SK-N-SH (cell line): ENCODE measurements around the gene ZNF148. TPM values are rescaled to one million over a fixed set of nuclear protein-coding genes. Genes with fewer than 3 reads are reported as not detected.

Source experiments
- CTCF ChIA-PET: fragments of 300-600, 350-600 bp; formaldehyde crosslinking; extraction: SDS; loops from one replicate; lab custom pipeline; 2021; lab: Yijun Ruan, JAX
- POLR2A ChIA-PET: fragments of 350-600 bp; sonication (Branson Sonifier 250); formaldehyde crosslinking; extraction: SDS; loops from one replicate; lab custom pipeline; 2020; ENCODE audit warnings: antibody characterized with exemption, inconsistent platforms; lab: Yijun Ruan, JAX
- DNase-seq: peaks from one replicate; pipeline ENCODE4 v3.0.0; 2012
- H2AFZ ChIP-seq: fragments of 200-600 bp; sonication (generic); 2 replicates; pipeline ENCODE4 v1.8.1; 2016; ENCODE audit warnings: antibody characterized with exemption, mild to moderate bottlenecking, low read depth
- H3F3A ChIP-seq: fragments of 200-600 bp; sonication (generic); replicated peaks from 2 replicates; pipeline ENCODE3; 2016; ENCODE audit warnings: antibody characterized with exemption, mild to moderate bottlenecking; ENCODE audit not compliant: insufficient read depth
- H3K27ac ChIP-seq, 2 experiments: fragments of 200-500 bp in 1 of 2; fragments of 200-600 bp in 1 of 2; sonication (Bioruptor generic) in 1 of 2; sonication (generic), shearing (Covaris generic) in 1 of 2; 2 replicates each; pipeline versions ENCODE4 v1.5.1 to v1.6.1; 2014 to 2016; ENCODE audit warnings: low read depth in 2 of 2, inconsistent platforms in 1 of 2, low read length in 1 of 2, mild to moderate bottlenecking in 1 of 2, mixed read lengths in 1 of 2
- H3K27me3 ChIP-seq: fragments of 200-600 bp; sonication (generic), shearing (Covaris generic); 2 replicates; pipeline ENCODE4 v1.6.1; 2016; ENCODE audit warnings: mixed run types; ENCODE audit not compliant: insufficient read depth
- H3K36me3 ChIP-seq, 2 experiments: fragments of 200-500 bp in 1 of 2; fragments of 200-600 bp in 1 of 2; sonication (Bioruptor generic) in 1 of 2; sonication (generic) in 1 of 2; replicated peaks in 1 of 2; 2 replicates each; pipeline versions ENCODE3 to v1.5.1; 2014 to 2016; ENCODE audit warnings: low read length in 1 of 2, mild to moderate bottlenecking in 1 of 2; ENCODE audit not compliant: insufficient read depth in 2 of 2, control insufficient read depth in 1 of 2
- H3K4me1 ChIP-seq, 2 experiments: fragments of 200-500 bp in 1 of 2; fragments of 200-600 bp in 1 of 2; sonication (Bioruptor generic) in 1 of 2; sonication (generic), shearing (Covaris generic) in 1 of 2; 2 replicates each; pipeline versions ENCODE4 v1.5.1 to v1.6.1; 2014 to 2016; ENCODE audit warnings: low read depth in 1 of 2, low read length in 1 of 2, mixed run types in 1 of 2; ENCODE audit not compliant: insufficient read depth in 2 of 2, control insufficient read depth in 1 of 2
- H3K4me2 ChIP-seq: fragments of 200-600 bp; sonication (generic), shearing (Covaris generic); 2 replicates; pipeline ENCODE4 v1.6.1; 2017; ENCODE audit warnings: mixed run types
- H3K4me3 ChIP-seq, 2 experiments: fragments of 200-500 bp in 1 of 2; fragments of 200-600 bp in 1 of 2; sonication (Bioruptor generic) in 1 of 2; sonication (generic), shearing (Covaris generic) in 1 of 2; 2 replicates each; pipeline versions ENCODE4 v1.5.1 to v1.8.1; 2014 to 2016; ENCODE audit warnings: low read depth in 2 of 2, inconsistent platforms in 1 of 2, low read length in 1 of 2, mild to moderate bottlenecking in 1 of 2, mixed read lengths in 1 of 2, moderate library complexity in 1 of 2
- H3K79me2 ChIP-seq: fragments of 200-600 bp; sonication (generic); 2 replicates; pipeline ENCODE4 v1.8.1; 2017; ENCODE audit warnings: mild to moderate bottlenecking; ENCODE audit not compliant: insufficient read depth
- H3K9ac ChIP-seq: fragments of 200-600 bp; sonication (generic); 2 replicates; pipeline ENCODE4 v1.6.1; 2017; ENCODE audit warnings: mixed run types
- H3K9me2 ChIP-seq: fragments of 200-600 bp; sonication (generic); 2 replicates; pipeline ENCODE4 v1.6.1; 2017; ENCODE audit warnings: mixed run types
- H3K9me3 ChIP-seq: fragments of 200-600 bp; sonication (generic); 2 replicates; pipeline ENCODE4 v1.6.1; 2017; ENCODE audit warnings: mixed run types, mild to moderate bottlenecking, moderate library complexity
- H4K20me1 ChIP-seq: fragments of 200-600 bp; sonication (generic); 2 replicates; pipeline ENCODE4 v1.6.1; 2017; ENCODE audit warnings: mild to moderate bottlenecking, mixed run types; ENCODE audit not compliant: insufficient read depth
- EP300 ChIP-seq, 2 experiments: IDR thresholded peaks; 2 replicates each; pipeline versions ENCODE4 v1.4.0 to v1.6.1; 2012; ENCODE audit warnings: borderline replicate concordance in 1 of 2, low read depth in 1 of 2, low read length in 1 of 2
- FOXJ3 ChIP-seq: sonication (generic); formaldehyde crosslinking; IDR thresholded peaks from 2 replicates; pipeline ENCODE4 v1.5.1; 2020; ENCODE audit warnings: mild to moderate bottlenecking, missing genetic modification reagents
- GABPA ChIP-seq: IDR thresholded peaks from 2 replicates; pipeline ENCODE4 v1.4.0; 2012; ENCODE audit warnings: low read depth, mild to moderate bottlenecking
- MXI1 ChIP-seq: IDR thresholded peaks from 2 replicates; pipeline ENCODE4 v1.6.1; 2012; ENCODE audit warnings: mild to moderate bottlenecking, low read depth, low read length, improper control_type of control experiment
- NFIC ChIP-seq: IDR thresholded peaks from 2 replicates; pipeline ENCODE4 v1.4.0; 2012; ENCODE audit warnings: borderline replicate concordance
- NRF1 ChIP-seq: IDR thresholded peaks from 2 replicates; pipeline ENCODE4 v1.6.1; 2012; ENCODE audit warnings: low read depth, mild to moderate bottlenecking, low read length
- RAD21 ChIP-seq: IDR thresholded peaks from 2 replicates; pipeline ENCODE4 v1.6.1; 2012; ENCODE audit warnings: mild to moderate bottlenecking, low read length
- RCOR1 ChIP-seq: fragments of 150-350 bp; IDR thresholded peaks from 2 replicates; pipeline ENCODE4 v1.6.1; 2017; ENCODE audit warnings: antibody characterized with exemption, low read length
- RFX5 ChIP-seq: IDR thresholded peaks from 2 replicates; pipeline ENCODE4 v1.6.1; 2012; ENCODE audit warnings: mild to moderate bottlenecking, improper control_type of control experiment, low read length
- SMC3 ChIP-seq: IDR thresholded peaks from 2 replicates; pipeline ENCODE4 v1.6.1; 2012; ENCODE audit warnings: low read depth, low read length, improper control_type of control experiment
- TCF12 ChIP-seq: IDR thresholded peaks from 2 replicates; pipeline ENCODE4 v1.4.0; 2012
- TEAD4 ChIP-seq: IDR thresholded peaks from 2 replicates; pipeline ENCODE4 v1.4.0; 2012; ENCODE audit warnings: mild to moderate bottlenecking, borderline replicate concordance; ENCODE audit not compliant: insufficient read depth
- YY1 ChIP-seq: IDR thresholded peaks from 2 replicates; pipeline ENCODE4 v1.4.0; 2012; ENCODE audit warnings: low read depth, mild to moderate bottlenecking
- WGBS: methylation state at CpG from one replicate; pipeline ENCODE4 v1.1.6; 2017; ENCODE audit warnings: low lambda C conversion rate; 5-methylcytosine and 5-hydroxymethylcytosine counted together
- polyA plus RNA-seq, 3 experiments: library from polyadenylated mRNA; depleted of rRNA; stranded (reverse); fragments of >200 nt; gene quantifications; 2 replicates each; pipeline ENCODE4 v1.2.3, GENCODE V29; 2012
- TF ChIP-seq, protein P1 (sequence below): IDR thresholded peaks from 2 replicates; pipeline ENCODE4 v1.6.1; 2012; ENCODE audit warnings: mild to moderate bottlenecking, low read depth, low read length, moderate library complexity
- TF ChIP-seq, protein P2 (sequence below): IDR thresholded peaks from 2 replicates; pipeline ENCODE4 v1.4.0; 2012; ENCODE audit warnings: low read depth
- TF ChIP-seq, protein P3 (sequence below): fragments of 150-350 bp; IDR thresholded peaks from 2 replicates; pipeline ENCODE4 v1.6.1; 2016; ENCODE audit warnings: mild to moderate bottlenecking, low read depth, low read length
- TF ChIP-seq, protein P4 (sequence below): IDR thresholded peaks from 2 replicates; pipeline ENCODE4 v1.4.0; 2012; ENCODE audit warnings: low read depth, borderline replicate concordance
- TF ChIP-seq, protein P5 (sequence below): fragments of 150-350 bp; IDR thresholded peaks from 2 replicates; pipeline ENCODE4 v1.6.1; 2017; ENCODE audit warnings: antibody characterized with exemption, low read length, low read depth, borderline replicate concordance
- TF ChIP-seq, protein P6 (sequence below): IDR thresholded peaks from 2 replicates; pipeline ENCODE4; 2012

Gene ZNF148
- polyA plus RNA-seq, 1 of the 3 experiments (the other 2 are of a cell fraction): 5.1 TPM

DNA sequence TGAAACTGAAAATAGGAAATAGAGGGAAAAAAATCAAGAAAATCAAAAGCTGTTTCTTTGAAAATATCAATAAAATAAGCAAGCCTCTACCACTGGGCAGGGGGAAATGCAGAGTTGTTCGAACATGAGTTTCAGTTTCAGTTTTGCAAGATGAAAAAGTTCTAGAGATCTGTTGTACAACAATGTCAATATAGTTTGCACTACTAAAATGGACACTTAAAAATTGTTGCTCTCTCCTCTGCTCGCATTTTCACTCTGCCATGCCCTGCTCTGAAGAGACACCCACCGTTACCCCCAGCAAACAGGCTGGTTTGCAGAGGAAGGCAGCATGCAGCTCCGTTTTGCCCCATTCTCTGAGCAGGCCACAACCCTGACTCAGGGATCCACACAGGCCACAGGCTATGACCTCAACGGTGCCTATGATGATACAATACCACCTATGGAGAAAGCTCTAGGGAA, 64.5 kb downstream of the ZNF148 start:
- Histone ChIP-seq H3K9me3 (peaks cover 12% of the 10 kb centered on the region), H3K27me3 (no peaks in the 10 kb centered on the region), H3K4me1 (peaks cover 0 to 4% of the 10 kb centered on the region in 2 experiments; a peak in 2 of 4 replicates), H4K20me1 (no peaks in the 10 kb centered on the region), H2AFZ (no peak overlapping the region), H3K36me3 (peaks cover 49 to 77% of the 10 kb centered on the region in 2 experiments), H3K9me2 (no peaks in the 10 kb centered on the region), H3K27ac (no peak overlapping the region), H3K79me2 (peaks cover 80% of the 10 kb centered on the region), H3K4me3 (no peak overlapping the region; a peak in 1 of 4 replicates), H3K9ac (no peak overlapping the region), H3F3A (peaks cover 33% of the 10 kb centered on the region), H3K4me2 (no peak overlapping the region)
- 92% methylated on average over 5 of the region's 5 CpGs for WGBS
- no peak for TF ChIP-seq RFX5
- TF ChIP-seq MXI1: no peak
- no peak for TF ChIP-seq FOXJ3
- TF ChIP-seq, protein P1, sequence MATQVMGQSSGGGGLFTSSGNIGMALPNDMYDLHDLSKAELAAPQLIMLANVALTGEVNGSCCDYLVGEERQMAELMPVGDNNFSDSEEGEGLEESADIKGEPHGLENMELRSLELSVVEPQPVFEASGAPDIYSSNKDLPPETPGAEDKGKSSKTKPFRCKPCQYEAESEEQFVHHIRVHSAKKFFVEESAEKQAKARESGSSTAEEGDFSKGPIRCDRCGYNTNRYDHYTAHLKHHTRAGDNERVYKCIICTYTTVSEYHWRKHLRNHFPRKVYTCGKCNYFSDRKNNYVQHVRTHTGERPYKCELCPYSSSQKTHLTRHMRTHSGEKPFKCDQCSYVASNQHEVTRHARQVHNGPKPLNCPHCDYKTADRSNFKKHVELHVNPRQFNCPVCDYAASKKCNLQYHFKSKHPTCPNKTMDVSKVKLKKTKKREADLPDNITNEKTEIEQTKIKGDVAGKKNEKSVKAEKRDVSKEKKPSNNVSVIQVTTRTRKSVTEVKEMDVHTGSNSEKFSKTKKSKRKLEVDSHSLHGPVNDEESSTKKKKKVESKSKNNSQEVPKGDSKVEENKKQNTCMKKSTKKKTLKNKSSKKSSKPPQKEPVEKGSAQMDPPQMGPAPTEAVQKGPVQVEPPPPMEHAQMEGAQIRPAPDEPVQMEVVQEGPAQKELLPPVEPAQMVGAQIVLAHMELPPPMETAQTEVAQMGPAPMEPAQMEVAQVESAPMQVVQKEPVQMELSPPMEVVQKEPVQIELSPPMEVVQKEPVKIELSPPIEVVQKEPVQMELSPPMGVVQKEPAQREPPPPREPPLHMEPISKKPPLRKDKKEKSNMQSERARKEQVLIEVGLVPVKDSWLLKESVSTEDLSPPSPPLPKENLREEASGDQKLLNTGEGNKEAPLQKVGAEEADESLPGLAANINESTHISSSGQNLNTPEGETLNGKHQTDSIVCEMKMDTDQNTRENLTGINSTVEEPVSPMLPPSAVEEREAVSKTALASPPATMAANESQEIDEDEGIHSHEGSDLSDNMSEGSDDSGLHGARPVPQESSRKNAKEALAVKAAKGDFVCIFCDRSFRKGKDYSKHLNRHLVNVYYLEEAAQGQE: no peak
- TF ChIP-seq NRF1: no peak
- TF ChIP-seq RCOR1: no peak
- no peak for TF ChIP-seq SMC3
- no peak for TF ChIP-seq TCF12
- no peak for TF ChIP-seq GABPA
- TF ChIP-seq, protein P2, sequence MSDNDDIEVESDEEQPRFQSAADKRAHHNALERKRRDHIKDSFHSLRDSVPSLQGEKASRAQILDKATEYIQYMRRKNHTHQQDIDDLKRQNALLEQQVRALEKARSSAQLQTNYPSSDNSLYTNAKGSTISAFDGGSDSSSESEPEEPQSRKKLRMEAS: no peak
- TF ChIP-seq, protein P3, sequence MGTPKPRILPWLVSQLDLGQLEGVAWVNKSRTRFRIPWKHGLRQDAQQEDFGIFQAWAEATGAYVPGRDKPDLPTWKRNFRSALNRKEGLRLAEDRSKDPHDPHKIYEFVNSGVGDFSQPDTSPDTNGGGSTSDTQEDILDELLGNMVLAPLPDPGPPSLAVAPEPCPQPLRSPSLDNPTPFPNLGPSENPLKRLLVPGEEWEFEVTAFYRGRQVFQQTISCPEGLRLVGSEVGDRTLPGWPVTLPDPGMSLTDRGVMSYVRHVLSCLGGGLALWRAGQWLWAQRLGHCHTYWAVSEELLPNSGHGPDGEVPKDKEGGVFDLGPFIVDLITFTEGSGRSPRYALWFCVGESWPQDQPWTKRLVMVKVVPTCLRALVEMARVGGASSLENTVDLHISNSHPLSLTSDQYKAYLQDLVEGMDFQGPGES: no peak
- TF ChIP-seq, protein P4, sequence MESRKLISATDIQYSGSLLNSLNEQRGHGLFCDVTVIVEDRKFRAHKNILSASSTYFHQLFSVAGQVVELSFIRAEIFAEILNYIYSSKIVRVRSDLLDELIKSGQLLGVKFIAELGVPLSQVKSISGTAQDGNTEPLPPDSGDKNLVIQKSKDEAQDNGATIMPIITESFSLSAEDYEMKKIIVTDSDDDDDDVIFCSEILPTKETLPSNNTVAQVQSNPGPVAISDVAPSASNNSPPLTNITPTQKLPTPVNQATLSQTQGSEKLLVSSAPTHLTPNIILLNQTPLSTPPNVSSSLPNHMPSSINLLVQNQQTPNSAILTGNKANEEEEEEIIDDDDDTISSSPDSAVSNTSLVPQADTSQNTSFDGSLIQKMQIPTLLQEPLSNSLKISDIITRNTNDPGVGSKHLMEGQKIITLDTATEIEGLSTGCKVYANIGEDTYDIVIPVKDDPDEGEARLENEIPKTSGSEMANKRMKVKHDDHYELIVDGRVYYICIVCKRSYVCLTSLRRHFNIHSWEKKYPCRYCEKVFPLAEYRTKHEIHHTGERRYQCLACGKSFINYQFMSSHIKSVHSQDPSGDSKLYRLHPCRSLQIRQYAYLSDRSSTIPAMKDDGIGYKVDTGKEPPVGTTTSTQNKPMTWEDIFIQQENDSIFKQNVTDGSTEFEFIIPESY: no peak
- TF ChIP-seq YY1: no peak
- no peak for TF ChIP-seq RAD21
- TF ChIP-seq TEAD4: no peak
- TF ChIP-seq, protein P5, sequence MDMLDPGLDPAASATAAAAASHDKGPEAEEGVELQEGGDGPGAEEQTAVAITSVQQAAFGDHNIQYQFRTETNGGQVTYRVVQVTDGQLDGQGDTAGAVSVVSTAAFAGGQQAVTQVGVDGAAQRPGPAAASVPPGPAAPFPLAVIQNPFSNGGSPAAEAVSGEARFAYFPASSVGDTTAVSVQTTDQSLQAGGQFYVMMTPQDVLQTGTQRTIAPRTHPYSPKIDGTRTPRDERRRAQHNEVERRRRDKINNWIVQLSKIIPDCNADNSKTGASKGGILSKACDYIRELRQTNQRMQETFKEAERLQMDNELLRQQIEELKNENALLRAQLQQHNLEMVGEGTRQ: no peak
- TF ChIP-seq EP300 (IDR thresholded peaks at IDR 0.05; ENCODE audit: borderline replicate concordance in 1 of 2, low read depth in 1 of 2, low read length in 1 of 2): no peak
- TF ChIP-seq, protein P6, sequence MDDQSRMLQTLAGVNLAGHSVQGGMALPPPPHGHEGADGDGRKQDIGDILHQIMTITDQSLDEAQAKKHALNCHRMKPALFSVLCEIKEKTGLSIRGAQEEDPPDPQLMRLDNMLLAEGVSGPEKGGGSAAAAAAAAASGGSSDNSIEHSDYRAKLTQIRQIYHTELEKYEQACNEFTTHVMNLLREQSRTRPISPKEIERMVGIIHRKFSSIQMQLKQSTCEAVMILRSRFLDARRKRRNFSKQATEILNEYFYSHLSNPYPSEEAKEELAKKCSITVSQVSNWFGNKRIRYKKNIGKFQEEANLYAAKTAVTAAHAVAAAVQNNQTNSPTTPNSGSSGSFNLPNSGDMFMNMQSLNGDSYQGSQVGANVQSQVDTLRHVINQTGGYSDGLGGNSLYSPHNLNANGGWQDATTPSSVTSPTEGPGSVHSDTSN: no peak
- no peak for TF ChIP-seq NFIC
- CTCF ChIA-PET: no interaction called here
- no peak for DNase-seq
- POLR2A ChIA-PET: no interaction called here
